Measurements from ENCODE around the gene ANXA6.

- TF ChIP-seq, protein P1, sequence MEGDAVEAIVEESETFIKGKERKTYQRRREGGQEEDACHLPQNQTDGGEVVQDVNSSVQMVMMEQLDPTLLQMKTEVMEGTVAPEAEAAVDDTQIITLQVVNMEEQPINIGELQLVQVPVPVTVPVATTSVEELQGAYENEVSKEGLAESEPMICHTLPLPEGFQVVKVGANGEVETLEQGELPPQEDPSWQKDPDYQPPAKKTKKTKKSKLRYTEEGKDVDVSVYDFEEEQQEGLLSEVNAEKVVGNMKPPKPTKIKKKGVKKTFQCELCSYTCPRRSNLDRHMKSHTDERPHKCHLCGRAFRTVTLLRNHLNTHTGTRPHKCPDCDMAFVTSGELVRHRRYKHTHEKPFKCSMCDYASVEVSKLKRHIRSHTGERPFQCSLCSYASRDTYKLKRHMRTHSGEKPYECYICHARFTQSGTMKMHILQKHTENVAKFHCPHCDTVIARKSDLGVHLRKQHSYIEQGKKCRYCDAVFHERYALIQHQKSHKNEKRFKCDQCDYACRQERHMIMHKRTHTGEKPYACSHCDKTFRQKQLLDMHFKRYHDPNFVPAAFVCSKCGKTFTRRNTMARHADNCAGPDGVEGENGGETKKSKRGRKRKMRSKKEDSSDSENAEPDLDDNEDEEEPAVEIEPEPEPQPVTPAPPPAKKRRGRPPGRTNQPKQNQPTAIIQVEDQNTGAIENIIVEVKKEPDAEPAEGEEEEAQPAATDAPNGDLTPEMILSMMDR (conservative IDR thresholded peaks at IDR 0.05; ENCODE audit: low read length), result no peak
- no peak for TF ChIP-seq EZH2phosphoT487 (IDR thresholded peaks at IDR 0.05; ENCODE audit: borderline replicate concordance, low read depth, low read length)
These were observed 10.5 kb downstream of the ANXA6 start for GRCh38 chr5:151147033-151147432.

Measured in OCI-LY7 (cell line).